Stimulated activated naive CD8-positive, alpha-beta T cell treated with anti-CD3 and anti-CD28 coated beads, Interleukin-15, amount 100 ng/mL, for 72 hours (primary cell): ENCODE data around the gene MAST4.
A peak's percentile ranks its signal among the peaks of the same experiment; 100 is the strongest.

Experiments used
- ATAC-seq: fragments of 150-1000 bp; cut with Tn5 transposase; 2 replicates; pipeline ENCODE4 v1.10.0; 2021; ENCODE audit warnings: mild to moderate bottlenecking, moderate library complexity
- DNase-seq, 2 donors: peaks; one replicate each; pipeline ENCODE4 v3.0.0; 2021 to 2022
- H3K27ac Mint-ChIP-seq, 2 donors: one replicate each; pipeline ENCODE4 v1.8.0; 2022; ENCODE audit warnings: mild to moderate bottlenecking in 2 of 2, mixed read lengths in 2 of 2, moderate library complexity in 2 of 2
- H3K27me3 Mint-ChIP-seq: one replicate; pipeline ENCODE4 v1.8.0; 2022; ENCODE audit warnings: mixed read lengths
- H3K4me1 Mint-ChIP-seq: one replicate; pipeline ENCODE4 v1.8.0; 2022; ENCODE audit warnings: mild to moderate bottlenecking, mixed read lengths
- H3K4me3 Mint-ChIP-seq, 2 donors: one replicate each; pipeline ENCODE4 v1.8.0; 2022; ENCODE audit warnings: mild to moderate bottlenecking in 2 of 2, mixed read lengths in 2 of 2, moderate library complexity in 1 of 2
- H3K9me3 Mint-ChIP-seq, 2 donors: one replicate each; pipeline ENCODE4 v1.8.0; 2022; ENCODE audit warnings: mixed read lengths in 2 of 2

Gene MAST4

DNA sequence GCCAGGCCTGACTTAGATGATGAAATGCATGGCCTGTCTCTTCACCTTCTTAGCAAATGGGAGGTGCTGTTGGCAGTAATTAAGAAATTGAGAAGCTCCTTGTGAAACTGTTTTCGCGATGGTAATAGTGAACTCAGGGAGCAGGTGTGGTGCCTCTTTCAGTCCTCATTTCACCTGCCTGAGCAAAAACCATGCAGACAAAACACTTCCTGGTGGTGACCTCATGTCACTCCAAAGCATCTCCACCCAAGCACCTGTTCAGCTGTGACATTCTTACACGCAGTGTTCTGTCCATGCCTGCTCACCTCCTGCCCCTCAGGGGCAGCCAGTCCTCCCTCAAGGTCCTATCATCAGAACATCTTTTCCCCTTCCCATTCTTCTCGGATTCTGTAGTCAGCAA, 453.9 kb downstream of the MAST4 start:
- Mint-ChIP-seq H3K4me3 (no peak overlapping the region), H3K4me1 (peaks cover 22% of the 10 kb centered on the region), H3K9me3 (no peaks in the 10 kb centered on the region), H3K27me3 (no peaks in the 10 kb centered on the region), H3K27ac (no peak overlapping the region)
- ATAC-seq (no peak), DNase-seq (no peak)

DNA sequence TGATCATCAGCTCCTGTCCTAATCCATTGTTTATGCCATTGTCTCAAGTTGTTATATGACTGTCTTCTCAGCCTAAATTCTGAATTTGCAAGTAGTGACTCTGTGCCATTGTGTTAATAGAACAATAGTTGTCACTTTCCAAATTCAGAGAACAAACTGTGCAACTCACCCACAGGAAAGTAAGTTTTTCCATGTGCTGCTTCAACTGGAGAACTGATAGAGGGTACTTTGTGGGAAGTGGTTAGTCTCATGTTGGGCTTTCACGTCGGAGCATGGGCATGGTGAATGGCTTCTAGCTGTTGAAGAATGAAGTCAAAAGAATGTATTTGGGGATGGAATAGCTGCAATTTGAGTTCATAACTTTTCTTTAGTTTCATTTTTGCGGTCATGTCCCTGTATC, 454.4 kb downstream of the MAST4 start:
- peaks cover 22% of the 10 kb centered on the region for H3K4me1 Mint-ChIP-seq
- H3K4me3 Mint-ChIP-seq, result no peak overlapping the region
- peak overlapping the region in 1 of 2 donors; percentile 22 for H3K27ac Mint-ChIP-seq
- H3K9me3 Mint-ChIP-seq, result no peaks in the 10 kb centered on the region
- ATAC-seq (no peak), DNase-seq (no peak)
- no peaks in the 10 kb centered on the region for H3K27me3 Mint-ChIP-seq

DNA sequence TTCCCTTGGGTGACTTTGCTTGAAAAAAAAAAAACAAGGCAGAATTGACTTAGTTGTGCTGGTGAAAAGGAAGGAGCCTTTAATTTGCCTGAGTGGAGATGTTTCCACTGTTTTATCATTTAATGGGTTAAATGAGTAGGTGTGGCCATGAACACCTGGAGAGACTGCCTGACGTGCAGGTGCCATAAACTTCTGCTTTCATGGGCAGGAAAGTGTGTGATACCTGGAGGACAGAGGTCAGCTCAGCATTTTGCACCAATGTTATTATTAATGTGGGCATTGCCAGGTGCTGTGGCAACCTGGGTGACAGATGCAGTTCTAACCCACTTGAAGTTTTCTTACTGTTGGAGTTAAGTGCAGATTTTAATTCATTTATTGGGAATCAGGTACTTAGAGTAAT, 455.0 kb downstream of the MAST4 start:
- no peak overlapping the region for H3K4me3 Mint-ChIP-seq
- H3K27me3 Mint-ChIP-seq, result no peaks in the 10 kb centered on the region
- peaks cover 22% of the 10 kb centered on the region for H3K4me1 Mint-ChIP-seq
- DNase-seq (no peak), ATAC-seq (no peak)
- no peaks in the 10 kb centered on the region for H3K9me3 Mint-ChIP-seq
- no peak overlapping the region for H3K27ac Mint-ChIP-seq

DNA sequence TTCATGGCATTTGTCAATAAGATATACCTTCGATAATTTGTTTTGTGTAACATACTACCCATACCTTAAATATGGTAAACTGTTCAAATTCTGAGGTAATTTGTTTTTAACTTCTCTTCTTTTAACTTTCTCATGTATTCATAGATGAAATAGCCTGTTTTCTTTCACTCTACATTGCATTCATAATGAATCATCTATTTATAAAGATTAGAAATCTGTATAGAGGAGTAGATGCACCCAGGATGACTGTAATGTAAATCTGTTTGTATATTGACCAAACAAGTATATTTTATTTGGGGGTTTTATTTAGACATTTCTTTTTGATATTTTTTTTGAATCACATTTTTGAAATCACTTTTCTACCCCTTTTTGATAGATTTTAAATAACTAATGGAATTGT, 455.8 kb downstream of the MAST4 start:
- H3K27ac Mint-ChIP-seq, result no peak overlapping the region
- H3K4me3 Mint-ChIP-seq, result no peak overlapping the region
- no peaks in the 10 kb centered on the region for H3K9me3 Mint-ChIP-seq
- DNase-seq (no peak), ATAC-seq (no peak)
- peaks cover 21% of the 10 kb centered on the region for H3K4me1 Mint-ChIP-seq
- no peaks in the 10 kb centered on the region for H3K27me3 Mint-ChIP-seq

DNA sequence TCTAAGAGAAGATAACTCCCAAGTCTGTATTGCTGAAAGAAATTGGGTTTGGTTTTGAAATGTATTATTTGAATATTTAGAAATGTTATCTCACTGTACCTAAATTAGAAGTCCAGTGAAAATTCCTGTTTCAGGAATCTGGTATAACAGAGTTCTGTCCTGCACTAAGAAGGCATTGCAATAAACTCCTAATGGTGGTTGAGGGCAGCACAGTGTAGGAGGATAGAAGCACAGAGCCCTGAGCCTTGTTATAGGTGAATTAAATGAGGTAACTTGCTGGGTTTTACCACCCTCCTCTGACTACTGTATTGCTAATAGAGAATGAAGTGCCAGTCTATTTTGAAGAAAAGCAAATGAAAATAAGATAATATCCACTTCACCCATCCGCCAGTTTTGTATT, 457.0 kb downstream of the MAST4 start:
- Mint-ChIP-seq H3K9me3 (no peaks in the 10 kb centered on the region), H3K27ac (peak overlapping the region in 1 of 2 donors; percentile 85), H3K27me3 (no peaks in the 10 kb centered on the region), H3K4me1 (peaks cover 16% of the 10 kb centered on the region), H3K4me3 (no peak overlapping the region)
- ATAC-seq, result no peak
- no peak for DNase-seq

DNA sequence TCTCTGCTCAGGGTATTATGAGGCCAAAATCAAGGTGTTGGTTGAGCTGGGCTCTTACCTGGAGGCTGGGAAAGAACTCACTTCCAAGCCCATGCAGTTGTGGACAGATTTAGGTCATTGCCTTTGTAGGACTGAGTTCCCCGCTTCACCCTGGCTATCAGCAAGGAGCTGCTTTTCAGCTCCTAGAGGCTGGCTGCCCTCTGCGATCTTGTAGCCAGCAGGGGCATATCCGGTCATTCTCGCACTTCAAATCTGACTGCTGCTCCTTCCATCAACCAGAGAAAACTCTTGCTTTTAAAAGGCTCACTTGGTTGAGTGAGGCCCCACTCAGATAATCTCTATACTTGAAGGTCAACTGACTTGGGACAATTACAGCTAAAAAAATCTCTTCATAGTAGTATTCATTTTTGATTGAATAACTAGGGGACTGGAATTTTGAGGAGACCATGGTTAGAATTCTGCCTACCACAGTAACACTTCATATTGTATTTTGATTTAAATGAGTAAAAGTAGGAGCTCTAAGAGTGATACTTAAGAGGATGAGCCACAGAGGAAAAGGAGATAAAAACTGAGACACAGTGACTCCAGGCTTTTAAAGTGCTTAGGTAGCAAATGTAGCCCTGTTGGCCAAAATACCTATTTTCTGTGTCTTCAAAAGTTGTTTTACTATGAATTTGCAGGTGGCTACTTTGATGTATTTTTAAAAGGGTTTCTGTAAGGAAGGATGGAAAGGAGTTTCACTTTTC, 463.0 kb downstream of the MAST4 start:
- H3K4me1 Mint-ChIP-seq, result peaks cover 8% of the 10 kb centered on the region
- H3K9me3 Mint-ChIP-seq, result no peaks in the 10 kb centered on the region
- no peak overlapping the region for H3K27ac Mint-ChIP-seq

DNA sequence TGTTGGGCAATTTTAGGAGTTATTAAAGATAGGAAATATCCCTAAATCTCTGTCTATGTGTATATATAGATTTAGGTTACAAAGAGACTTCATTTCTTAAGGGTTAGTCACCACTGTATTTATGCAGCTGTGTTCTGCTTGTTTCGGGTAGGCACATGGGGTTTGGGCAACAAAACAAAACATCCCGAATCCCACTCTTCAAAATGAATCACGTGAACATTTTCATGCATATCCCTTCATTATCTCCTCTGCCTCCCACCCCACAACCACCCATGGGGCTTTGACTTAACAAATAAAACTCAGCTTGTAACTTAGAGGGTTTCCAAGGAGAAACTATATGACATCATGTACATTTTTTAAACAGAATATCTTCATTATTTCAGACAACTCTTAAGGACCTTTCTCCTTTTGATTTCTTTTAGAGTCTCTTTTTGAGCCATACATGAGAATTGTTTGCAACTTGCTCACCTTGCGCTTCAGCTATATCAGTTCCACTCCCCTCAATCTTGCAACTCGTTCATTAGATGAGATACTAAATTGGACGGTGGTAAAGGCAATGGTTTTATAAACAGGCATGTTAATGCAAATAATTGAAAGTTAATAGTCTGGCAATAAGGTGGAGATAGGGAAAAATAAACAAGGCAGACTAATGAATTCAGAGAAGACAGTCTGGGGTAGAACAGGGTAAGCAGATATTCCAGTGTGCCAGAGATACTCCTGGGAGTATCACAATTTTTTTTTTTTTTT, 463.7 kb downstream of the MAST4 start:
- H3K27me3 Mint-ChIP-seq, result no peaks in the 10 kb centered on the region
- no peaks in the 10 kb centered on the region for H3K9me3 Mint-ChIP-seq
- DNase-seq (no peak), ATAC-seq (no peak)
- H3K27ac Mint-ChIP-seq, result peak overlapping the region in 1 of 2 donors; percentile 35
- peaks cover 8% of the 10 kb centered on the region for H3K4me1 Mint-ChIP-seq
- H3K4me3 Mint-ChIP-seq, result no peak overlapping the region

More for the DNA sequence above, 463.0 kb downstream of the MAST4 start:
- H3K4me3 Mint-ChIP-seq, result no peak overlapping the region
- no peak for ATAC-seq
- H3K27me3 Mint-ChIP-seq, result no peaks in the 10 kb centered on the region
- DNase-seq, result no peak

DNA sequence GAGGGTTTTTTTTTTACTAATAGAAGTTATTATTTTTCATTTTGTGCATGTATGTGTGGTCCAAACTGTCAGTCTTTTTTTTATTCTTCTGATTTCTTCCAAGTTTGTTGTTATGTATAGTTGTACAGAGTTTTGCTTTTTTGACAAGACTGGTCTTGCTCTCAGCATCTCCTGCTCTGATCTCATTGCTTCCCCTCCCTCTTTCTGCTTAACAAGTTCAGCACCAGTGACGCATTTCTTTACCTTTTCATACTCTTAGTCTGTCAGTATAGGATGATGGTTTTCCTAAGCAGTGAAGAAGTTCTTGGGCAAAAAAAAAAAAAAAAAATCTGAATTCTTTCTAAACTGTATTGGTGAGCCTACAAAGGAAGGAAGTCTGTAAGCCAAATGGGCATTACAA, 465.3 kb downstream of the MAST4 start:
- no peak for ATAC-seq
- H3K27ac Mint-ChIP-seq, result peak overlapping the region in 1 of 2 donors; percentile 35
- H3K9me3 Mint-ChIP-seq, result no peaks in the 10 kb centered on the region

DNA sequence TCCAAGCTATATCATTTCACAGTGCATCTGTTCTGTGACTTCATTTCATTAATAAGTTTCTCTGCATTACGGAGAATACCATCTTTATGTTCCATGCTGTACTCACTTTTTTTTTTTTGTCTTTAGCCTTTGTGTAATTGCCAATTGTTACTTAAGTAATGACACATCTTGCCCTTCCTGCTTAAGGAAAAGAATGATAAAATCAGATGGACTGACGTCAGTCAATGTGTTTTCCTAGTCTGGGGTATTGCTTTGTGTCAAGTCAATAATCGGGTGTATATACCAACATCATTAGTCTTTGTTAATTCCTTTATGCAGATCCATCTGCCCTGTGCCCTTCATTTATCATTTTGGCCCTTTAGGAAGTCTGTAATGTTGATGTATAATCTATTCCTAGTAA, 466.9 kb downstream of the MAST4 start:
- H3K27ac Mint-ChIP-seq, result no peak overlapping the region
- no peak for DNase-seq
- peaks cover 22% of the 10 kb centered on the region for H3K4me1 Mint-ChIP-seq
- H3K9me3 Mint-ChIP-seq, result no peaks in the 10 kb centered on the region
- no peak for ATAC-seq
- no peaks in the 10 kb centered on the region for H3K27me3 Mint-ChIP-seq
- no peak overlapping the region for H3K4me3 Mint-ChIP-seq

More for the DNA sequence above, 465.3 kb downstream of the MAST4 start:
- Mint-ChIP-seq H3K4me1 (peaks cover 19% of the 10 kb centered on the region), H3K27me3 (no peaks in the 10 kb centered on the region), H3K4me3 (no peak overlapping the region)
- no peak for DNase-seq

DNA sequence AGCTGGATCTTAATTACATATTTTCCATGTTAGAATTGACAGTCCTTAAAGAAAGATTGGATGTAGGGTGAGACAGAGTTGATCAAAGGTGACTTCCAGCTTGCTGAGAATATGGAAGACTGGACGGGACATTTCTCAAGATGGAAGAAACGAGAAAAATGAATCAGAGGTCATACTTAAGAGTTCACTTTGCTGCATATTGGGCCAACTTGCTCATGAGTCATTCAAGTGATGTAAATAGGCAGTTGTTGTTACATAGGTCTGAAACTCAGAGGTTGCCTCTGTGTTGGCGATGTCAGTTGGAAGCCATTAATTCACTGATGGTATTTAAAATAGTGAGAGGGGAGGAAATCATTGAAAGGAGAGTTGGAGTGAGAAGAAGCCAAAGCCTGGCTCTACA, 467.6 kb downstream of the MAST4 start:
- Mint-ChIP-seq H3K27ac (no peak overlapping the region), H3K27me3 (no peaks in the 10 kb centered on the region), H3K9me3 (no peaks in the 10 kb centered on the region), H3K4me1 (peaks cover 22% of the 10 kb centered on the region), H3K4me3 (no peak overlapping the region)
- ATAC-seq (no peak), DNase-seq (no peak)

DNA sequence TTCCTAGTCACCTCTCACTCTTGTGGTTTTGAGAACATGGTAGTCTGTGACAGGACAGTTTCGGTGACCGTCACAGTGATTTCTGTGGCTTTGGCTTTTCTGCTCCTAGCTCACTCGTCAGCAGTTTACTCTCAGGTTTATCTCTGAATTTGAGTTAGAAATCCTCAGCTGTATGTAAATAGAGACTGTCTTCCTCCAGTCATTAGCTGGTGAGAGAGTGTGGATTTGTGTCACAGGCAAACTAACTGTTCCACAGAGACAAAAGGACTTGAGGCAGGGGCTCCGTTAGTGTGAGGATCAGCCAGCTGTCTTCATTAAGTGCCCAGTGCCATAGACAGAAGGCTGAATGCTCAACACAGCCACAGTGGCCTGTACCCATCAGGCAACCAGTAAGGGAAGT, 469.0 kb downstream of the MAST4 start:
- Mint-ChIP-seq H3K4me1 (peaks cover 22% of the 10 kb centered on the region), H3K27me3 (no peaks in the 10 kb centered on the region), H3K9me3 (no peaks in the 10 kb centered on the region), H3K27ac (peak overlapping the region in 1 of 2 donors; percentile 14), H3K4me3 (no peak overlapping the region)
- peak in 1 of 2 donors; percentile 48 for DNase-seq
- peak; percentile 88 for ATAC-seq

DNA sequence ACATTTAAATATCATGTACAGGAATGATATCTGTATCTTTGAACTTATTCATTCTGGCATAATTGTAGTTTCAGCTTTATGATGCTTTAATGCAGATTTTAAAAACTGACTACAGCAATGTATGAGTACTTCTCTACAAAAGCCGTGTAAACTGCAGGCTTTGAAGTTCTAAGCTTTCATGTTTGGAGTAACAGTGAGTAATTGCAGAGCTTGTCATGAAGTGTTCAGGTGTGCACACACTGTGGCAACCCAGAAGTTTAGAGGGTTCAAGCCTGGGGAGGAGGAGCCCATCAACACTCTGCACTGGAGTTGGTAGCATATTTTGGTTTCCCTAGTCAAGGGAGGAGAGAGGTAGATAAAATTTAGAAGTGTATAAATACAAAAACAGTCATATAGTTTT, 469.5 kb downstream of the MAST4 start:
- peak; percentile 26 for ATAC-seq
- DNase-seq, result no peak
- H3K4me1 Mint-ChIP-seq, result peaks cover 22% of the 10 kb centered on the region
- no peaks in the 10 kb centered on the region for H3K9me3 Mint-ChIP-seq
- H3K27ac Mint-ChIP-seq, result no peak overlapping the region
- H3K4me3 Mint-ChIP-seq, result no peak overlapping the region
- no peaks in the 10 kb centered on the region for H3K27me3 Mint-ChIP-seq

DNA sequence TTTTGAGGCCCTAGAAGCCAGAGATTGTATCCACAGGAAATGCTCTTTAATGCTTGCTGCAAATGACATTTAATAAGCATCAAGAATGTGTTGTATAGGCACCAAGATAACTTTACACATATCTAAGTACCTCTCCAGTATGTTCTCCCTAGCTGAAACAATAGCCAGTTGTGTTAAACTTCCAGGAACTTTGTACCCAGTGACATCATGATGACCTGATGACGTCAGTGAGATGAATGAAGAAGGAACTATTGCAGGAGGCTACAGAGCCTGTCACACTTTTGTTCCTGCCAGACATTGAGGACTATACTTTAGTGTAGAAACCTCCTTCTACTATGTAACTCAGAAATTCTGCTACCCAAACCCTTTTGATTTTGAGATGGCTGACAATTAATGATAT, 470.6 kb downstream of the MAST4 start:
- Mint-ChIP-seq H3K4me1 (peaks cover 22% of the 10 kb centered on the region), H3K4me3 (no peak overlapping the region), H3K27me3 (no peaks in the 10 kb centered on the region), H3K27ac (no peak overlapping the region), H3K9me3 (no peaks in the 10 kb centered on the region)
- no peak for DNase-seq
- no peak for ATAC-seq

DNA sequence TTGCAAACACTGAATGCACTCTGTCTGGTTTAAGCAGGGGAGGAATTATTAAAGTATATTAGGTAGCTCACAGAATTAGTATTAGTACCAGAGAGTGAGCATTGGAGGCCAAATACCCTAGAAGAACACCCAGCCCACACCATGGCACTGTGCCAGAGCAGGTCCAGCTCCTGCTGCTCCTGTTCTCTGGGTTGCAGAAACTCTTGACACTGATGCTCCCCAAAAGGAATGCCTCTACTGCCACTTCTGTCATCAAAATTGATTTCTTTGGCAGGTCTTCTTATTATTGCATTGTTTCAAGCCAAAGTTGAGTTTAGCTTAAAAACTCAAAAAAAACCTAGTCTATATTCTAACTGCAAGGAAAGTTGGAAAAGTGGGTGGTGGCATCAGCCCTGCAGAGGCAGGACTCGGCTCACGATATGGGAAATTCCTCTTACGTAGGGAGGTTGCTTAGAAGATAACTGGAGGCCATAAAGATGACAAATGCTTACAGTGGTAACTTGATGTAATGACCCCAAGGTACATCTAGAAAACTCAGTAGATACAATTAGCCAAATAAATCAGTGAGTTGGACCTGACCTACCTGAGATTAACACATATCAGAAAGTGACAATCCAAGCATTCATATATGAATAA, 477.0 kb downstream of the MAST4 start:
- Mint-ChIP-seq H3K27me3 (no peaks in the 10 kb centered on the region), H3K9me3 (no peaks in the 10 kb centered on the region), H3K27ac (no peak overlapping the region), H3K4me1 (peaks cover 9% of the 10 kb centered on the region), H3K4me3 (no peak overlapping the region)
- no peak for DNase-seq
- no peak for ATAC-seq

DNA sequence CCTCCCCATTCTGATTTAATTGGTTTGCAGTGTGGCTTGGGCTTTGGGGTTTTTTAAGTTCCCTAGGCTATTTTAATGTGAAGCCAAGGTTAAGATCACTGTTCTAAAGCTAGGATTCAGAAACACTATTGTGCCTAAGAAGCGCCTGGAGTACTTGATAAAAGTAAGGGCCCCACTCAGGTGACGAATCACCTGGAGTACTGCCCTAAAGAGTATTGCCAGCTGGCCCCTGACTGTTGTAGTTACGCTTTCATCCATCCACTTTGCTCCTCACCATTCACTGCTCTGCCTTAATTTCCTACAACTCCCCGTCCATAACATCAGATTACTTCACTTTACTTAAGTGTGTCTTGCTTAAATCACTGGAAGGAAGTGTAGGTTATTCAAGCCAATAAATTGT, 481.1 kb downstream of the MAST4 start:
- Mint-ChIP-seq H3K27me3 (no peaks in the 10 kb centered on the region), H3K4me3 (no peak overlapping the region)

DNA sequence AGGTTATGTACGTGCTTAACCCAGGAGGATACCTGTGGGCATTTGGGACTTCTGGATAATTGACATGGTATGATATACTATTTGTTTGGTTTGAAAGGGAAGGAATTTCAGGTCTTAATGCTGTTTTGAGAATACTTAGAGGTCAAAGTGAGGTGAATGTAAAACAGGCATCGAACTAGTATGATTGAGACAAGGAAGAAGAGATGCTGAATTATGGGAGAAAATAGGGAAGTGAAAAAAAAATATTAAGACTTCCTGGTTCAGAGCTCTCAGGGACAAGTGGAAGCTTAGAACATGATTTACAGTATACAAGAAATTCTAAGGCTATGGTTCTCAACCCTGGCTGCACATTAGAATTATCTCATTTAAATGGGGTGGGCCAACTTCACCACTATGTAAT, 485.1 kb downstream of the MAST4 start:
- ATAC-seq, result no peak
- no peaks in the 10 kb centered on the region for H3K27me3 Mint-ChIP-seq
- DNase-seq, result no peak
- peaks cover 18% of the 10 kb centered on the region for H3K4me1 Mint-ChIP-seq
- H3K4me3 Mint-ChIP-seq, result no peak overlapping the region
- H3K9me3 Mint-ChIP-seq, result no peaks in the 10 kb centered on the region
- no peak overlapping the region for H3K27ac Mint-ChIP-seq

More for the DNA sequence above, 481.1 kb downstream of the MAST4 start:
- H3K4me1 Mint-ChIP-seq, result peaks cover 9% of the 10 kb centered on the region
- H3K9me3 Mint-ChIP-seq, result no peaks in the 10 kb centered on the region
- DNase-seq, result no peak
- no peak overlapping the region for H3K27ac Mint-ChIP-seq
- ATAC-seq, result no peak
